Activated T-cell treated with anti-CD3 and anti-CD28 coated beads for 48 hours (primary cell): ENCODE results near the gene CHCHD10.

ENCODE experiments used
- DNase-seq: peaks from one replicate; pipeline ENCODE4 v3.0.0-alpha.2; 2020; ENCODE audit warnings: low read depth

Gene CHCHD10

DNA sequence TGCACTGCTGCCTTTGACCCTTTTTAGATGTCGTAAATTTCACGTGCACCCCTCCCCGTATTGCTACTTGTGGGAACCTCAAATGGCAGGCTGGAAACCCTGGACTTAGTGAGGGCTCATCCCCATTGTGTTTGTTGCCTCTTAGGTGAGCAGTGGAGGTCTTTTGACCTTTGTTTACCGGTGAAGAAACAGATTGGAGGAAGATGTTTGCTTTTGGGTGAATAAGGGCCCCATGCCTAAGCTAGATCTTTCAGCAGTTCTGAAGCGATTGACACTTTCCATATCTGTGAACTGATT, 19.8 kb upstream of the CHCHD10 start:
- DNase-seq, result no peak

- DNase-seq, result peak; percentile 91
Measured at GRCh38 chr22:23786752-23787599, 19.2 kb upstream of the CHCHD10 start, which contains the start of gene SMARCB1. Gene SMARCB1 (plus strand): TSS chr22:23786966. CDS start chr22:23787170, 204 bp downstream.

DNA sequence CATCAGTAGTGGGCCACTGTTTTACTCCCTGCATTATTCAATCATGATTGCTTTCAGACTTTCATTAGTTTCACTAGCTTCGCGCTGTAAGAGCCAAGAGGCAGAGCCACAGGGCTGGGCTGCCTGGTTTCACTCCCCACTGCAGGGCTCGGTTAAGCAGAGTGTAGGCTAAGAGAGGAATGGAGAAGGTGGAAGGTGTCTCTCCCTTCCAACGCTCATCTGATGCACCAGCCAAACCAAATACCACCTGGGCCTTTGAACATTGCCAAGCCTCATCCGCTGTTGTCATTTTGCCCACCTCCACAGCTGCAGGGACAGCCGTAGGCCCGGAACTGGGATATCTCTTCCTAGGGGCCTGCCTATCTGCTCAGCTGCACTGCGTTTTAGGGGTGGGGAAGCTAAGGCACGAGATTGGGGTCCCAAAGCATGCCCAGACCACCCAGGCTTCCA, 18.5 kb upstream of the CHCHD10 start:
- DNase-seq, result no peak

DNA sequence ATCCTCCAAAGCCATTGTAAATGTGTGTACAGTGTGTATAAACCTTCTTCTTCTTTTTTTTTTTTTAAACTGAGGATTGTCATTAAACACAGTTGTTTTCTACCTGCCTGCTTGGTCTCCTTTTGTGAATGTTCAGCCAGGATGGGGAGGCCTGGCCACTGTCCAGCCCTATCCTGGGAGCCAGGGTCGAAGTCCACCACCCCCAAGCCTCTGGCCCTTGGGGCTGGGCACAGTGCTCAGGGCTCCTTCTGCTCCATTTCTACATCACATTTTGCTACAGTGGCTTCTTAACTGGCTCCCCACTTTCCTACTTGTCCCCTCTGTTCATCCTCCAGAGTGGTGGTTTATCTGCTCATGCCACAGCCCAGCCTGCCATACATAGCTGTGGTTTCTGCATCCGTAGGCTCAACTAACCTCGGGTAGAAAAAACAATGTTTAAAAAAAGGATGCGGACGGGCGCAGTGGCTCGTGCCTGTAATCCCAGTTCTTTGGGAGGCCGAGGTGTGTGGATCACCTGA, 16.5 kb upstream of the CHCHD10 start:
- no peak for DNase-seq

DNA sequence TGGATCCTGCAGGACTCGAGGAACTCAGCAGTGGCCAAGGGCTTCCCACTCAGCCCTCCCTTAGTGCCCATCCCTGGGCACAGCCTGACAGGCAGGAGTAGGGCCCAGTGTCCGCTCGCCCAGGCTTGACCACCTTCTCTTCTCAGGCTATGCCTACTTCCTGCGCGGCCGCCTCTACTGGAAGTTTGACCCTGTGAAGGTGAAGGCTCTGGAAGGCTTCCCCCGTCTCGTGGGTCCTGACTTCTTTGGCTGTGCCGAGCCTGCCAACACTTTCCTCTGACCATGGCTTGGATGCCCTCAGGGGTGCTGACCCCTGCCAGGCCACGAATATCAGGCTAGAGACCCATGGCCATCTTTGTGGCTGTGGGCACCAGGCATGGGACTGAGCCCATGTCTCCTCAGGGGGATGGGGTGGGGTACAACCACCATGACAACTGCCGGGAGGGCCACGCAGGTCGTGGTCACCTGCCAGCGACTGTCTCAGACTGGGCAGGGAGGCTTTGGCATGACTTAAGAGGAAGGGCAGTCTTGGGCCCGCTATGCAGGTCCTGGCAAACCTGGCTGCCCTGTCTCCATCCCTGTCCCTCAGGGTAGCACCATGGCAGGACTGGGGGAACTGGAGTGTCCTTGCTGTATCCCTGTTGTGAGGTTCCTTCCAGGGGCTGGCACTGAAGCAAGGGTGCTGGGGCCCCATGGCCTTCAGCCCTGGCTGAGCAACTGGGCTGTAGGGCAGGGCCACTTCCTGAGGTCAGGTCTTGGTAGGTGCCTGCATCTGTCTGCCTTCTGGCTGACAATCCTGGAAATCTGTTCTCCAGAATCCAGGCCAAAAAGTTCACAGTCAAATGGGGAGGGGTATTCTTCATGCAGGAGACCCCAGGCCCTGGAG, 15.7 kb upstream of the CHCHD10 start:
- DNase-seq, result no peak

DNA sequence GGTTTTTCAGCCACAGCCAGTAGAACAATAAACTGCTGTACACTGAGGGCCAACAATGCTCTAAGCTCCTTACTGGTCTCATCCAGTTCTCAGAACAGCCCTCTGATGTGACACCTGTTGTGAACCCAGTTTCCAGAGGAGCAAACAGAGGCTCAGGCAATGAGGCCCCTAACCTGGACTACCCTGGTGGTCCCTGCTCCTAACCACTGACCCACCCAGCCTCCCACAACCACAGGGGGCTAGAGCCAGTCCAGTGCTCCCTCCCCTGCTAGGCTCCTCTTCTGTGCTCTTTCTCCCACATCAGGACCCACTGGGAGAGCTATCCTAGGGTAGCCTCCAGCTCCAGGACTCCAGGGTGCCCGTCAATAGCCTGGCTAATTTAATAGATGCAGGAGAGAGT, 14.9 kb upstream of the CHCHD10 start:
- DNase-seq, result no peak

GRCh38 chr22:23782252-23782651, 14.5 kb upstream of the CHCHD10 start:
- no peak for DNase-seq

GRCh38 chr22:23781511-23782183, 13.9 kb upstream of the CHCHD10 start:
- no peak for DNase-seq

GRCh38 chr22:23781065-23781464, 13.3 kb upstream of the CHCHD10 start:
- no peak for DNase-seq

GRCh38 chr22:23780146-23780748, 12.5 kb upstream of the CHCHD10 start:
- no peak for DNase-seq

DNA sequence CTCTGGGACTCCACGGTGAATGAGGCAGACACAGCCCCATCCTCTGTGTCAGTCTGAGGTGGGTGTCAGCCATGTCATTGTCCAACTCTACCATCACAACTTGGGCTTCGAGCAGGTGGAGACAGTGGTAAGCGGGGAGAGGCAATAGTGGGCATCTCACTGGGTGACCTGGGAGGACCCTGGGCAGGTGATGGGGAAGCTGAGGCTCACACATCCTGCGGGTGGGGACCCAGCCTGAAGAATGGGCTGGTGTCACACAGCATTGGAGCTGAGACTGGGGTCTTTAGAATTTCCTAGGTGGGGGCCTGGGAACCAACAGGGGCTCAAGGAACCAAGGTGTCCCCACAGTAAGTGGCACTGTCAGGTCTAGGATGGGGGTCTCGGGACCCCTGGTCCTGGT, 12.0 kb upstream of the CHCHD10 start:
- no peak for DNase-seq

DNA sequence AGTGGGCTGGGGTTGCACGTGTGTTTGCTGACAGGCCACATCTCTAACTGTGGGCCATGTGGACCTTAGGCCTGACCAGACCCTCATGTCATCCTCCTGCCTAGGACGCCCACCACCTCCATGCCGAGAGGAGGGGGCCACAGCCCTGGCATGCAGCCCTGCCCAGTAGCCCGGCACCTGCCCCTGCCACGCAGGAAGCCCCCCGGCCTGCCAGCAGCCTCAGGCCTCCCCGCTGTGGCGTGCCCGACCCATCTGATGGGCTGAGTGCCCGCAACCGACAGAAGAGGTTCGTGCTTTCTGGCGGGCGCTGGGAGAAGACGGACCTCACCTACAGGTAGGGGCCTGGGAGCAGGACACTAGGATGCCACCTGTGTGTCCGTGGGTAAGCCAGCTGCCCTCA, 11.3 kb upstream of the CHCHD10 start:
- DNase-seq, result no peak

DNA sequence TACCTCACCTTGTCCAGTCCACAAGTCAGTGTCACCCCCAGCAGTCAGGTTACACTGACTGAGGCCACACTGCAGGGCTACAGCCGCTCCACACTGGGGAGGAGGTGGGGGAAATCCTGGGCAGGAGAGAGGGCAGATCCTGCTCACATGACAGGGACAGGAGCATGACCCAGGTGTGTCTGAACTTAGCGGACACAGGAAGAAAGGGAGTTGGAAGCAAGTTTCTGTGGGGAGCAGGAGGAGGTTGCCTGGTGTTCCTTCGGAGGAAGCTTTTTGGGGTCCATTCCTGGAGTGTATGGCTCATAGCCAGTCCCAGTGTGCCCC, 10.8 kb upstream of the CHCHD10 start:
- no peak for DNase-seq

DNA sequence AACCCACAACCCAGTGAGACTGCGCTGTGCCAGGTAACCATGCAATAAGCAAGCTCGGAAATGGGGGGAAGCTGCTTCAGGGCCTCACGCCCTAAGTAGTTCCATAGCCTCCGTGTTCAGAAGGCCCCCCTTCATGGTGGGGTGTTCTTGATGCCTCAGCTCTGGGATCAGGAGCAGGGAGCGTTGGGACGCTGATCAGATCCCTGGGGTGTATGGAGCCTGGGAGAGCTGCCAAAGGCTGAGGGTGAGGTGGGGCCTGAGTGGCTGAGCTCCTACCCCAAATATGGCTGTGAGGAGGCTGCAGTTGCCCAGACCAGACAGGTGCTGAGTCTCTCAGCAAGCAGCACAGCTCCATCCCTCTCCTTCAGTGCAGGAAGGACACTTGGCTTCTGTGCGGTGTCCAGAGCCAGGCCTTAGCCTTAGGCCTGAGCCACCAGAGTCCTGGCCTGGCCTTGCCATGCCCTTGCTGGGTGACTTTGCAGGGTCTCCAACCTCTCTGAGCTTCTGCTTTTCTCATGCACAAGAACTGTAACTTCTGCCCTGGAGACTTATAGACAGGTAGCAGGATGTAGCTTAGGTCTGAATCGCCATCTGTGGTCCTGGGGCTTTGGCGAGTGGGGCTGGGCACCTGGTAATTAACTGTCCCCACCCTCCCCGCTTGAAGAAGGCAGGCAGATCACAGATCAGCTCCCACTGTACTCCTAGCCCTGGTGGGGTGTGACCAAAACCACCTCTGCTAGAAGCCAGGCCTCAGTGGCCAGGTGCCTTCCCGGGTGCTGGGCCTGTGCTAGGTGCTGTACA, 10.2 kb upstream of the CHCHD10 start:
- no peak for DNase-seq

DNA sequence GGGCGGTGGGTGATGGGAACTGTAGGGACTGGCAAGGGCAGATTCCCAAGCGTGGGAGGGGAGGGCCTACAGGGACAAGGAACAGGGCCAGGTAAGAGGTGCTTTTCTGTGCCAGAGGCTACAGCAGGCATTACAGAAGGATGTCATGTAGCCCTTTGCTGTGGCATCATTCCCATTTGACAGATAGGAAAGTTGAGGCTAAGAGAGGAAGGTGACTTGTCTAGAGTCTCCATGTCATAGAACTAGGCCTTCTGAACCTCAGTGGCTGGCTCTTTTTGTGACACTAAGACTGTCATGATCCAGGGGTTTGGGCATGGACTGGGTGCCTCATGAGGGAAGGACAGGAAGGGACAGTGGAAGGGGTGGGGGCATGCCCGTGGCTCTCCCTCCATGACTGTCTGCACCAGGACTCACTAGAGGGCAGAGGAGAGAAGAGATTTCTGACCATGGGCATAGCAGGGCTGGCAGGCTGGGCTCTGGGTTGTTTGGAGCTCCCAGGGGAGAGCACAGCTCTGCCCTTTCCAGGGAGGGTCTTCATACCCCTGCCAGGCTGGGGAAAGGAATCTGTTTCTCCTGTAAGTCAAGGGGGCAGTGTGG, 8.1 kb upstream of the CHCHD10 start:
- DNase-seq, result no peak

DNA sequence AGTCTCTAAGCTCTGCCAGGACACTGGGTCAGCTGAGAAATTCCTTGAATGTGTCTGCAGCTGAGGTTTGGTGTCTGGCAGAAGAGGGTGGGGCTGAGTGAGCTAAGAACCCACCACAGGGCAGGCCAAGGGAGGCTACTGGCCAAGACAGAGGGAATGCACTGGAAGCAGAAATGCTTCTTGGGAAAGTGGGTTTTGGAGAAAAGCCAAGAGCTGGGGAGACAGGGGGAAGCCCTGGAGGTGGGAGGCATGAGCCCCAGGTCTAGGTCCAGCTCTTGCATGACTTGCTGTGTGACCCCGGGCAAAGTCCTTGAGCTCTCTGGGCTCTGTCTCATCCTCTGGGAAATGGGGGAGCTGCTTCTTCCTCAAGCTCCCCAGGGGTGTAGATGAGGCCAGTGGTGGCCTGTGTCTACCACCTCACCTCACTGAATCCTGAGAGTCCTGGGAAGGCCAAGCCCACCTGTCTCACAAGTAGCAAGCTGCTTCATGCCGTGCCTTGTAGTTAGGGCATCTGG, 7.2 kb upstream of the CHCHD10 start:
- DNase-seq, result no peak

DNA sequence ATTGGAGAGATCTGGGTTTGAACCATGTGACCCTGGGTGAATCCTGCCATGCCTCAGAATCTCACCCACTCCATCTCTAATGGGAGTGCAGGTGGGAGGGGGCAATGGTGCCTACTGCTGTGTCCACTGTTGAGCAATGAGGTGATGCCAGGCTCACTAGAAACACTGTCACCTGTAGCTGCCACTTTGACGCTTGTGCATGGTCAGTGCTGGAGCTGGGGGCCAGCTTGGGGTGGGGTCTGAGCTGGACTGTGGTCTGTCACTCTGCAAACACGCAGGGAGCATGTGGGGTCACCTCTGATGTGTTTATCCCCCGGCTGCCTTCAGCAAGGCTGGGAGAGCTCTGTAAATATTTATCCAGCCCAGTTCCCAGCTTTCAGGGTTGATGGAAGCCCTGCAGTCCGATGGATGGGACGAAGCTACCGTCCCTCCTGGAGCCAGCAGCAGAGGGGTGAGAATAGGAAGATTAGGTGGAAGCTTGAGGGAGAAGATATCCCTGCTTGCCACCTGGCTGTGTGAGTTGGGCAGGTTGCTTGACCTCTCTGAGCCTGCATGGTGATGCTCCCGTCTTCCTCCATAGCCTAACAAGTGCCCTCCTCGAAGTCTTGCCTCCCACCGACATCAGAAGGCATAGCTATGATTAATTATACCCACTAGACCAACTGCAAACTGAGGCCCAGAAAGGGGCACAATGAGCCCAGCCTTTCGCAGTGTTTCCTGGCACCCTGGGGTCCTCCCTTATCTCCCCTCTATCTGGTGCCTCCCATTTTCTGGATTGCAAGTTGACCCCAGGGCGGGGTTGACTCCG, 6.5 kb upstream of the CHCHD10 start:
- DNase-seq, result no peak

GRCh38 chr22:23773483-23774113, 5.8 kb upstream of the CHCHD10 start:
- DNase-seq, result no peak
